Measurements from ENCODE around the gene PCDHA9.
"Not testable (repeated sequence)": the region's sequence is repeated elsewhere in the genome, so short reads cannot be mapped to it uniquely, and the experiment has no call there.

The PCDHA9 gene

GRCh38 chr5:140848139-140849102 is at the start of gene PCDHA9:
Gene PCDHA9, plus strand, starts transcription at chr5:140848382. Its CDS starts 114 bp downstream, at chr5:140848496.
- DNase-seq: not testable (repeated sequence)

- no peak for DNase-seq
Measured at GRCh38 chr5:140800816-140801493, 47.2 kb upstream of the PCDHA9 start, which contains the start of gene PCDHA3. Gene PCDHA3, plus strand, starts transcription at chr5:140801057.

GRCh38 chr5:140801494-140801841 is 46.7 kb upstream of the PCDHA9 start:
- DNase-seq: no peak

GRCh38 chr5:140802381-140802780 is 45.8 kb upstream of the PCDHA9 start:
- not testable (repeated sequence) for DNase-seq

GRCh38 chr5:140802781-140803271 is 45.4 kb upstream of the PCDHA9 start:
- no peak for DNase-seq

GRCh38 chr5:140806834-140807775 is 41.1 kb upstream of the PCDHA9 start, which contains the start of gene PCDHA4:
Gene PCDHA4, plus strand, starts transcription at chr5:140807068.
- DNase-seq: no peak

- not testable (repeated sequence) for DNase-seq
Measured at GRCh38 chr5:140808241-140808888, 39.8 kb upstream of the PCDHA9 start.

GRCh38 chr5:140808889-140809291 is 39.3 kb upstream of the PCDHA9 start:
- DNase-seq: no peak

GRCh38 chr5:140821375-140822280 is 26.6 kb upstream of the PCDHA9 start, which contains the start of gene PCDHA5:
Gene PCDHA5, plus strand, starts transcription at chr5:140821613.
- DNase-seq: no peak

GRCh38 chr5:140822281-140822629 is 25.9 kb upstream of the PCDHA9 start:
- DNase-seq: no peak

GRCh38 chr5:140822969-140823368 is 25.2 kb upstream of the PCDHA9 start:
- not testable (repeated sequence) for DNase-seq

GRCh38 chr5:140823475-140823874 is 24.7 kb upstream of the PCDHA9 start:
- no peak for DNase-seq

- no peak for DNase-seq
Measured at GRCh38 chr5:140827704-140828361, 20.3 kb upstream of the PCDHA9 start, which contains the start of gene PCDHA6. Gene PCDHA6, plus strand, starts transcription at chr5:140827960. Its CDS starts 132 bp downstream, at chr5:140828092.

GRCh38 chr5:140828362-140828737 is 19.8 kb upstream of the PCDHA9 start:
- no peak for DNase-seq

- not testable (repeated sequence) for DNase-seq
Measured at GRCh38 chr5:140829511-140830501, 18.4 kb upstream of the PCDHA9 start.

- DNase-seq: peak; percentile 15
Measured at GRCh38 chr5:140833993-140834392, 14.2 kb upstream of the PCDHA9 start, which contains the start of gene PCDHA7. Gene PCDHA7, plus strand, starts transcription at chr5:140834269. Its CDS starts 115 bp downstream, at chr5:140834384.

GRCh38 chr5:140834439-140835008 is 13.7 kb upstream of the PCDHA9 start:
- DNase-seq: not testable (repeated sequence)
